CD14-positive monocyte (primary cell): ENCODE results near the gene ZFP57. TPM values are rescaled to one million over a fixed set of nuclear protein-coding genes. Genes with fewer than 3 reads are reported as not detected.
A peak's percentile ranks its signal among the peaks of the same experiment; 100 is the strongest.

ENCODE experiments used
- DNase-seq, 3 donors: peaks; one replicate each; pipeline ENCODE4 v3.0.0-alpha.2; 2011 to 2022
- H2AFZ ChIP-seq: 2 replicates; pipeline ENCODE4 v1.6.0; 2012; ENCODE audit warnings: mild to moderate bottlenecking, low read depth, low read length, inconsistent platforms; ENCODE audit not compliant: insufficient read depth, poor library complexity, severe bottlenecking
- H3K27ac ChIP-seq, 2 donors: 1 replicate in 1 of 2; 2 replicates in 1 of 2; pipeline ENCODE4 v1.5.1; 2012 to 2013; ENCODE audit warnings: low read length in 2 of 2, control low read depth in 1 of 2, inconsistent platforms in 1 of 2, low read depth in 1 of 2, mild to moderate bottlenecking in 1 of 2
- H3K27me3 ChIP-seq, 2 donors: one replicate each; pipeline versions ENCODE4 v1.6.0 to v1.6.1; 2011 to 2013; ENCODE audit warnings: low read length in 2 of 2; ENCODE audit not compliant: control insufficient read depth in 2 of 2, insufficient read depth in 2 of 2
- H3K36me3 ChIP-seq, 2 donors: replicated peaks in 1 of 2; 1 replicate in 1 of 2; 2 replicates in 1 of 2; pipeline versions ENCODE4 v1.5.1 to v1.6.1; 2012 to 2013; ENCODE audit warnings: low read length in 2 of 2, control low read depth in 1 of 2, inconsistent platforms in 1 of 2, mild to moderate bottlenecking in 1 of 2; ENCODE audit not compliant: insufficient read depth in 2 of 2, control insufficient read depth in 1 of 2
- H3K4me1 ChIP-seq, 2 donors: 1 replicate in 1 of 2; 2 replicates in 1 of 2; pipeline versions ENCODE4 v1.5.1 to v1.6.1; 2012 to 2013; ENCODE audit warnings: low read length in 2 of 2, control low read depth in 1 of 2, inconsistent platforms in 1 of 2, mild to moderate bottlenecking in 1 of 2, moderate library complexity in 1 of 2; ENCODE audit not compliant: insufficient read depth in 2 of 2, control insufficient read depth in 1 of 2
- H3K4me2 ChIP-seq: replicated peaks from 2 replicates; pipeline ENCODE3; 2012; ENCODE audit warnings: low read length, moderate library complexity, mild to moderate bottlenecking; ENCODE audit not compliant: poor library complexity, severe bottlenecking; ENCODE audit errors: extremely low read depth
- H3K4me3 ChIP-seq, 3 experiments: fragments of 200-600 bp in 1 of 3; sonication (generic) in 1 of 3; replicated peaks in 1 of 3; 1 replicate in 2 of 3; 2 replicates in 1 of 3; pipeline ENCODE4 v1.5.1; 2011 to 2013; ENCODE audit warnings: low read length in 3 of 3, mild to moderate bottlenecking in 3 of 3, control low read depth in 2 of 3, low read depth in 2 of 3, inconsistent platforms in 1 of 3, moderate library complexity in 1 of 3
- H3K79me2 ChIP-seq: 2 replicates; pipeline ENCODE4 v1.6.0; 2012; ENCODE audit warnings: mild to moderate bottlenecking, control low read depth, inconsistent platforms, low read length, moderate library complexity; ENCODE audit not compliant: insufficient read depth
- H3K9ac ChIP-seq: 2 replicates; pipeline ENCODE4 v1.6.0; 2017; ENCODE audit warnings: low read length, mild to moderate bottlenecking; ENCODE audit not compliant: insufficient read depth, poor library complexity, severe bottlenecking
- H3K9me3 ChIP-seq, 2 donors: replicated peaks in 1 of 2; 1 replicate in 1 of 2; 2 replicates in 1 of 2; pipeline versions ENCODE4 v1.5.1 to v1.6.1; 2012 to 2013; ENCODE audit warnings: low read length in 2 of 2, control low read depth in 1 of 2; ENCODE audit not compliant: control insufficient read depth in 1 of 2, insufficient read depth in 1 of 2
- H4K20me1 ChIP-seq: 2 replicates; pipeline ENCODE4 v1.6.0; 2012; ENCODE audit warnings: mild to moderate bottlenecking, low read length, control low read depth, moderate library complexity; ENCODE audit not compliant: insufficient read depth
- H3K27ac Mint-ChIP-seq, 7 donors: one replicate each; pipeline ENCODE4 v1.8.0; 2020; ENCODE audit warnings: mild to moderate bottlenecking in 7 of 7, mixed read lengths in 7 of 7, moderate library complexity in 6 of 7, inconsistent platforms in 2 of 7
- H3K27me3 Mint-ChIP-seq, 3 donors: one replicate each; pipeline ENCODE4 v1.8.0; 2021 to 2022; ENCODE audit warnings: low read depth in 3 of 3, mild to moderate bottlenecking in 3 of 3, mixed read lengths in 3 of 3, moderate library complexity in 3 of 3, inconsistent platforms in 1 of 3
- H3K36me3 Mint-ChIP-seq, 2 donors: one replicate each; pipeline ENCODE4 v1.8.0; 2020; ENCODE audit warnings: mixed read lengths in 2 of 2, inconsistent platforms in 1 of 2, mild to moderate bottlenecking in 1 of 2
- H3K4me1 Mint-ChIP-seq: one replicate; pipeline ENCODE4 v1.8.0; 2020; ENCODE audit warnings: mild to moderate bottlenecking, mixed read lengths
- H3K4me3 Mint-ChIP-seq, 2 donors: one replicate each; pipeline ENCODE4 v1.8.0; 2020; ENCODE audit warnings: mild to moderate bottlenecking in 2 of 2, mixed read lengths in 2 of 2, moderate library complexity in 1 of 2
- H3K9me3 Mint-ChIP-seq, 7 donors: one replicate each; pipeline ENCODE4 v1.8.0; 2020 to 2022; ENCODE audit warnings: mixed read lengths in 7 of 7, mild to moderate bottlenecking in 6 of 7, moderate library complexity in 6 of 7, inconsistent platforms in 2 of 7
- CTCF ChIP-seq: fragments of 200-600 bp; IDR thresholded peaks from one replicate; pipeline ENCODE4 v1.8.0; 2022; ENCODE audit warnings: antibody characterized with exemption, mild to moderate bottlenecking
- WGBS: methylation state at CpG from one replicate; pipeline ENCODE4 v1.1.5; 2013; ENCODE audit warnings: missing lambda C conversion rate; ENCODE audit not compliant: insufficient coverage; 5-methylcytosine and 5-hydroxymethylcytosine counted together
- intact Hi-C, 2 donors: fragments of 100-400 bp; cut with micrococcal nuclease; formaldehyde crosslinking; loops; one replicate each; pipeline versions ENCODE4 v1.15.0 to v1.15.1; 2023
- polyA plus RNA-seq, 3 donors: library from polyadenylated mRNA; depleted of rRNA in 1 of 3; unstranded in 2 of 3; stranded (reverse) in 1 of 3; fragments of 300-500 nt in 2 of 3; fragments of >200 nt in 1 of 3; fragmentation: Illumina TruSeq in 2 of 3; gene quantifications; 1 replicate in 2 of 3; 2 replicates in 1 of 3; pipeline ENCODE4 v1.2.3, GENCODE V29; 2012 to 2021

ZFP57 gene
- polyA plus RNA-seq, 3 donors = 0.72 TPM; not detected in 2

- H3K4me3 Mint-ChIP-seq = no peak overlapping the region
- no peak overlapping the region for H3K4me2 ChIP-seq
- no peaks in the 10 kb centered on the region for H3K9me3 ChIP-seq
- no peaks in the 10 kb centered on the region for H3K79me2 ChIP-seq
- WGBS = 100% methylated on average over 1 of the region's 8 CpGs
- no peaks in the 10 kb centered on the region for H3K36me3 Mint-ChIP-seq
- H3K4me1 ChIP-seq = peaks cover 12 to 14% of the 10 kb centered on the region in 2 donors
- H3K36me3 ChIP-seq = no peaks in the 10 kb centered on the region
- intact Hi-C loops = loop anchor here in 1 of 2 donors (5.0 kb wide), 1 partner anchor 101 kb away; no protein-coding TSS in a partner anchor
- no peak overlapping the region for H3K27ac ChIP-seq
- peaks cover 9% of the 10 kb centered on the region for H3K4me1 Mint-ChIP-seq
- H2AFZ ChIP-seq = no peak overlapping the region
- no peak overlapping the region for H3K4me3 ChIP-seq
- peak in 2 of 3 donors; percentile 40 to 46 for DNase-seq
- no peaks in the 10 kb centered on the region for H4K20me1 ChIP-seq
- peaks cover 0 to 17% of the 10 kb centered on the region in 2 donors for H3K27me3 ChIP-seq
- H3K27me3 Mint-ChIP-seq = peaks cover 1 to 11% (median 2%) of the 10 kb centered on the region in 3 donors
- peak overlapping the region in 1 of 7 donors; percentile 50 for H3K27ac Mint-ChIP-seq
- no peak overlapping the region for H3K9ac ChIP-seq
- no peaks in the 10 kb centered on the region for H3K9me3 Mint-ChIP-seq
- peak; percentile 78 for TF ChIP-seq CTCF
Observed at GRCh38 chr6:29651413-29652197, 29.3 kb downstream of the ZFP57 start.

GRCh38 chr6:29649701-29650673, 31.0 kb downstream of the ZFP57 start:
- TF ChIP-seq CTCF = peak; percentile 97
- no peaks in the 10 kb centered on the region for H3K9me3 ChIP-seq
- peak overlapping the region; percentile 93 to 98 for H3K27ac ChIP-seq
- H3K4me2 ChIP-seq = peak overlapping the region; percentile 88
- Mint-ChIP-seq H3K9me3 (no peaks in the 10 kb centered on the region), H3K4me1 (peaks cover 9% of the 10 kb centered on the region), H3K4me3 (peak overlapping the region; percentile 96 to 99), H3K27me3 (peaks cover 0 to 5% (median 2%) of the 10 kb centered on the region in 3 donors), H3K27ac (peak overlapping the region; percentile 99 to 100 (median 100)), H3K36me3 (no peaks in the 10 kb centered on the region)
- peak overlapping the region; percentile 72 for H3K9ac ChIP-seq
- H3K4me1 ChIP-seq = peaks cover 12 to 14% of the 10 kb centered on the region in 2 donors
- H4K20me1 ChIP-seq = no peaks in the 10 kb centered on the region
- peaks cover 0 to 7% of the 10 kb centered on the region in 2 donors for H3K27me3 ChIP-seq
- H3K4me3 ChIP-seq = peak overlapping the region; percentile 64 to 84 (median 68)
- H3K36me3 ChIP-seq = no peaks in the 10 kb centered on the region
- peak; percentile 97 to 98 (median 98) for DNase-seq
- intact Hi-C loops = loop anchor here in 1 of 2 donors (5.0 kb wide), 1 partner anchor 102 kb away; no protein-coding TSS in a partner anchor
- H3K79me2 ChIP-seq = no peaks in the 10 kb centered on the region
- 0% methylated on average over 22 of the region's 33 CpGs for WGBS
- peak overlapping the region; percentile 92 for H2AFZ ChIP-seq
